ENCODE results near the gene EIF2AK2.

EIF2AK2 gene

DNA sequence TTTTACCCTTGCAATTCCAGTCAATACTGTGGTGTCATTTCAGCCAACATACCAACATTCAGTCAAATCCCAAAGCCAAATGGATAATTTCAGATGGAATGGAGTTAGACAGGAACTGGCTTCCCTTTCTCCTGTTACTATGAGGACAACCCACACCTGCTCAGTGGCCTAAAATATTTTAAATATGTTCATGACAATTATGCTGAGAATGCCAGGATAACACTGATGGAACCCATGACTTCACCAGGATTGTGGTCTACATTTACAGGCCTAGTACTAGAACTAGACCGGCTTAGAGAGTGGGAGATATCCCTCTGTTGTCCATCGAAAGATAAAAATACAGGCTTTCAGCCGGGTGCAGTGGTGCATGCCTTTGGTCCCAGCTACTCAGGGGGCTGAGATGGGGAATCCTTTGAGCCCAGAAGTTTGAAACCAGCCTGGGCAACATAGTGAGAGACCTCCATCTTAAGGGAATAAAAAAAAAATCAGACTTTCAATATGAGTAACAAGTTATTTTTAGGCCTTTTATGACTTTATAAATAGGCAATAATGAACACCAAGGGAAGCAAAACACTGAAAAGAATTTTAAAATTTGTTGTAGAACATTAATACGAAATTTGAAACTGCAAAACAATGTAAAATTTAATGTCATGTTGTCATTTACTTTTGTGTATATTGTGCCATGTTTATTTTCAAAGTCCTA lies 58.2 kb downstream of the EIF2AK2 start:
- DNase-seq: no peak

- DNase-seq: no peak
Measured at GRCh38 chr2:37096568-37096967, 60.2 kb downstream of the EIF2AK2 start.

DNA sequence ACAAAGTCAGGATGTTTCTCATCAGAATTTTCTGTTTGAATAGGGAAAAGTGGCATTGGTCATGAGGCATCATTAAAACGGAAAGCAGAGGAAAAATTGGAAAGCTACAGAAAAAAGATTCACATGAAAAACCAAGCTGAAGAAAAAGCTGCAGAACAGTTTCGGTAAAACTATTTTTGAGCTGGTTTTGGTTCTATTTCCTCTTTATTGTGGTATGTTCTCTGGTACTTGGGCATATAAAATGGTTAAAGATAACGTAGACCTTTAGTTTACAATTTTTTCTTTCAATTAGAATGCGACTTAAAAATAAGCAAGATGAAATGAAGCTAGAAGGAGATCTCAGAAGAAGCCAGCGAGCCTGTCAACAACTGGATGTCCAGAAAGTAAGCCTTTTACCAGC lies 64.9 kb downstream of the EIF2AK2 start:
- peak; percentile 45 for DNase-seq

GRCh38 chr2:37090019-37090477 lies 66.7 kb downstream of the EIF2AK2 start:
- peak; percentile 83 for DNase-seq

DNA sequence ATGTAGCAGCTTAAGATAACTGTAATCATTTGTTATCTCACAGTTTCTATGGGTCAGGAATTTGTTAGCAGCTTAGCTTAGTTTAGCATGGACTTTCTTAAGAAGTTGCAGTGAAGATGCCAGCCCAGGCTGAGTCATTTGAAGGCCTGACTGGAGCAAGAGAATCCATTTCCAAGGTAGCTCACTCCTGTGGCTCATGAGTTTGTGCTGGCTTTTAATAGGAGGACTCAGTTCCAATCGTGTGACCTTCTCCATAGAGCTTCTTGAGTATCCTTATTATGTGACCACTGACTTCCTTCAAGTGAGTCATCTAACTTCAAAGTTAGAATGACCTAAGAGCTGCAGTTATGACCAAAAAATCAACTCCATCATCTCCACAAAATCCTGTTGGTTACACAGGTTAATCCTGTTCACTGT lies 71.0 kb downstream of the EIF2AK2 start:
- DNase-seq: no peak

DNA sequence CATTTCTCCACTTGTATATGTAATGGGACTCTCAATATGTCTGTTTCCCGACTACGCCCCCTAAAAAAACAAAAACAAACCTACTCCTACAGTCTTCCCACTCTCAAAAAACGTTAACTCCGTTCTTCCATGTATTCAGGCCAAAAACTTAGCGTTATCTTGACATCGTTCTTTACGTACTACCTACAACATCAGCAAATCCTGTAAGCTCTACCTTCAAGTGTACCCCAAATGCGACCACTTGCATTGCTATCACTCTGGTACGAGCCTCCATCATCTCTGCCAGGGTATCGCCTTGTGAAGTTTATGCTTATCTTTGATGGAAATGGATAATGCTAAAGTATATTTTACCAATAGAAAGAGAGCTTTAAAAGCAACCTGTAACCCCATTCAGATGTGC lies 72.0 kb downstream of the EIF2AK2 start:
- DNase-seq: peak; percentile 10

DNA sequence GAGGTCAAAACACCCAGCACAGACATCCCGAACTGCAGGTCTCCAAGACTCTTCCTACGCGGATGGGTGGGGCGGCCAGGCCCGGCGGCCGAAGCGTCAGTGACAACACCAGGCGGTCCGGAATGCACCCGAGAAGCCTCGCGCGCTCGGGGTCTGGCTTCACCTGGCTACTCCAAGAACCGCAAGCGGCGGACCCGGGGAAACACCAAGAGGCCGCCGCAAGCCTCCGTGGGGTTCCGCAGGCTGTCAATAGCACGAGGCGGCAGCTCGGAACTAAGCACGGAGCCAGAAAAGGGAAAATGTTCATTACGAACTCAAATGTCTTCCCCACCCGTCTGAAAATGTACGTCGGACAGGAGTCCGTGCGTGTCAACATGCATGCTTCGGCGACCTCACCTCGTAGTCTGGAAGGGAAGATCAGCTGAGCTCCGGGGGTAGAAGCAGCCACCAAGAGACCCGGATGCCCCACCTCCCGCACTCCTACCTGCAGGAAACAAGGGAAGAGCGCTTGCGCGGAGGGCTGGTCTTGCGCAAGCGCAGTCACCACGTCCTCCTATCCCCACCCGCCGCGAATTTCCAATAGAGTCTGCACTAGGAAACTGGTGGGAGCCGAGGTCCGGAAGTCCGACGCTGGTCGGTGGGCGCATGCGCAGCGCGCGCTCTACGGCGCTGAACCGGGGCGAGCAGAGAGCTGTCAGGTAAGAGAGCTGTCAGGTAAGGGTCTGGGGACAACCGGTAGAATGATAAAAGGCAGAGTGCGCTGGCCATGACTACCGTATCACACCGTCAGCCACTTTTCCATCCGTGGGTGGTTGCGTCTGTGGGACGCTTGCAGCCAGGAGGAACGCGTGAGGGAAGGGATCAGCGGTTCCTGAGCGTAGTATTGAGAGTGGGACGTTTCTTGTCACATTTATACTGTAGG lies 72.6 kb downstream of the EIF2AK2 start, which contains the start of the genes GPATCH11 and HEATR5B:
TSS of gene GPATCH11 (plus strand) at position 646 of the 922 bp plus-strand sequence. CDS start 3,864 bp downstream, outside the sequence.
TSS of gene HEATR5B (minus strand) at position 500 of the 922 bp plus-strand sequence. CDS start 958 bp downstream, outside the sequence.
- peak; percentile 97 for DNase-seq

DNA sequence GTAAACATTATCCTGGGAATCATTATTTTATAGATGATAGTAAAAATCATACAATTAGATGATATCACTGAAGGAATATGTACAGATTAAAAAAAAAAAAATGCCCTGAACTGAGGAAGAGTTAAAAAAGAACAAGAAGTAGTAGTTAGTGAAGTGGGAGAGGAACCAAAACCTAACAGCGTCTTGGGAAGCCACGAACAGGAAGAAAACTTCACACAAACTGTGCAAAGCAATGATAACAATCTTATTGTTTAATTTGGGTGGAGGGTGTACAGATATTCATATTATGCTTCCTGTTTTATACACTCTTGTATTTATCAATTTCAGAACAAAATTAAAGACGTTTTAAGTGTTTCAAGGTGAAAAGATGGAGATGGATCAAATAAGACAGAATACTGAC lies 76.1 kb downstream of the EIF2AK2 start:
- no peak for DNase-seq

GRCh38 chr2:37080266-37080665 lies 76.5 kb downstream of the EIF2AK2 start:
- no peak for DNase-seq

DNA sequence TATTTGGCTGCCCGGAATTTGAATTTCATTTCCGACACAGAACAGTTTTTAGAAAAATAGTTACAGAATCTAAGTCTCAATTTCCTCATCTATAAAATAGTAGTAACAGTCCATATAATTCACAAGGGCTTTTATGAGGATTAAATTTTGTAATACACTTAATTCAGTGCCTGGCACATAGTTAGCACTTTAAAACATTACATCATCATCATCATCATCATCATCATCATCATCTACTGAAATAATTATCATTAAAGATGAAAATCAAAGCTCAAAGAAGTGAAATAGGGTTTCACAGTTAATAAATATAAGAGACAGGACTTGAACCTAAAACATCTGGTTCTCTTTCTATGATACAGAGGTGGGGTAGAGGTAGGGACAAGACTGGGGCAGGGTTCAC lies 85.8 kb downstream of the EIF2AK2 start:
- DNase-seq: no peak

- DNase-seq: no peak
Measured at GRCh38 chr2:37068686-37069085, 88.1 kb downstream of the EIF2AK2 start.

- DNase-seq: no peak
Measured at GRCh38 chr2:37061776-37062175, 95.0 kb downstream of the EIF2AK2 start.

DNA sequence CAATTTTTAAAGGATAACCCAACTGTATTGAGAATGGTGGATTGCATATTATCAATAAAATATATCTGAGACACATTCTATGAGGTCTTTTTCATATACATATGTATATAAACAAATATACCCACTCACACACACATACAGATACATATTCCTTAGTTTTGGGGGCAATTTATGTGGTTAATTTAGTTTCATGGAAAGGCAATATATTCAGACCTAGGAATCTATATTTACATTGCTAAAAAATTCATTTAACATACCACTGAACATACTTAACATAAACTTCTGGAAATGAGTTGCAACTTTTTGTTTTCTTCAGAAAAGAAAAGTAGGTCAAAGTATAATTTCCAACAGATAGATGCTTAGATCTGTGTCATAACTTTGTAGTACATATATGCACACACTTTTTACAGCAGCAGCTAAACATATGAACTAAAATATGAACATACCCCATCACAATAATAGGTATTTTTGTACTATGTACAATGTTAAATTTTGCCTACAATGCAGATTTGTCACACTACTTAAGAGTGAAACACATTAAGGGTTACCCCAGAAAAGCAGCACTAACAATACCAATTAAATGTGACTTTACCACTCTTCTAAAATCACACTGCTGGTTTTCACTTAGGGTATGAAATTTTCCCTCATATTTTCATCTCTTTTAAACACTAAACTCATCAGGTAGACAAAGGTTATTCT lies 95.6 kb downstream of the EIF2AK2 start:
- DNase-seq: no peak

DNA sequence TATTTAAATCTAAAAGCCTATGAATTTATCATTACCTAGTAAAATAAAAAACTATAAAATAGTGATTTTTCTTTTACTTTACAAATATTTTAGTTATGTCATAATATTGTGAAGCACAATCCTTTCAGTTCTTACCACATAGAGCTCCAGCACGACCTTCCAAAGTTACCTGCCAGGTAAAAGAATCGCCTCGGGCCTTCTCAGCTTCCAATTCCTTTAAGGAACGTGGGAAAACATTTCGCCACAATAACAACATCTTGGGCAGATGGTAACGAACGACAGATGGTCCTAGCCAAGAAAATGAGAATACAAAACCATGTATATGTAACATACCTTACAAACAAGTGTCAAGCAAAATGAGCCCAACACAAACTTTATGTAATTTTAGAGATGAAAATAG lies 96.3 kb downstream of the EIF2AK2 start:
- DNase-seq: no peak

GRCh38 chr2:37059841-37060240 lies 96.9 kb downstream of the EIF2AK2 start:
- no peak for DNase-seq

DNA sequence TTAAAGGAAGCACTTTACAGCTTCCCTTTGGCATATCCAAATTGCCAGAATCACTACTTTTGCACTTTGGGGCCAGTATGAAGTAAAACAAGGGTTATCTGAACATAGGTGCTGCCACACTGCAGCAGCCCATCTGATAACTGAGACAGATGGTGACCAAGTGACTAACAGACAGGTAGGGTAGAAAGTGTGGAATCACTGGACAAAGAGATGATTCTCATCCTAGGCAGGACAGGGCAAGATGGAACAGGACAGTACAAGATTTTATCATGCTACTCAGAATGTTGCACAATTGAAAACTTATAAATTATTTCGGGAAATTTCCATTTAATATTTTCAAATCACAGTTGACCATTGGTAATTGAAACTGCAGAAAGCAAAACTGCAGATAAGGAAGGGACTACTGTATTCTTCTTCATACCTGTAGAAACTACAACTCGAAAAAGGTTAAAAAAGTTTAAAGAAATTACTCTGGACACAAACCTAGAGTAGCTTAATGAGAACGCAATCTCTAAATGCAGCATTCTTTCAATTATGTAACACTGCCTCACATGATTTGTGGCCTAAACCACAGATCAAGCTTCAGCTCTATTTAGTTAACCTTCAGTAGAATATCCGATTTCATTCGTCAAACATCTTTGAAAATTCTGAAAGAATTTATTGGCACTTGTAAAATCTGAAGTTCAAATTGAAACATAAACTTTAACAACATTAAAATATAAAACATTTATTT lies 104.0 kb downstream of the EIF2AK2 start:
- DNase-seq: no peak

All from RPMI8226 (cell line).